Upper lobe of right lung (tissue), 1 donor: ENCODE results near the gene TSC1. TPM values are rescaled to one million over a fixed set of nuclear protein-coding genes. Genes with fewer than 3 reads are reported as not detected.

Source experiments
- ATAC-seq: fragments of 200-7000 bp; cut with Tn5 transposase; one replicate; pipeline ENCODE4 v1.9.1; 2020; ENCODE audit warnings: mild to moderate bottlenecking, moderate library complexity
- DNase-seq: peaks from one replicate; pipeline ENCODE4 v3.0.0-alpha.2; 2020
- H3K27ac ChIP-seq: fragments of 200-600 bp; one replicate; pipeline ENCODE4 v1.8.0; 2022
- H3K27me3 ChIP-seq: fragments of 200-600 bp; one replicate; pipeline ENCODE4 v1.8.0; 2022; ENCODE audit warnings: mild to moderate bottlenecking
- H3K36me3 ChIP-seq: fragments of 200-600 bp; one replicate; pipeline ENCODE4 v1.8.0; 2022
- H3K4me1 ChIP-seq: fragments of 200-600 bp; one replicate; pipeline ENCODE4 v1.8.0; 2022
- H3K4me3 ChIP-seq: fragments of 200-600 bp; one replicate; pipeline ENCODE4 v1.8.0; 2022; ENCODE audit warnings: mild to moderate bottlenecking
- H3K9me3 ChIP-seq: fragments of 200-600 bp; one replicate; pipeline ENCODE4 v1.8.0; 2022
- intact Hi-C: fragments of 100-400 bp; cut with DNase I; formaldehyde crosslinking; loops from one replicate; pipeline ENCODE4 v1.11.0; 2022
- total RNA-seq: library from RNA; stranded (reverse); fragmentation: NEBNext Ultra II Directional; extraction: Animal tissue kit (Norgen Biotek cat#: 25700); gene quantifications from one replicate; pipeline ENCODE4 v1.2.1, GENCODE V29; 2021
- TF ChIP-seq, protein P1 (sequence below): fragments of 200-600 bp; IDR thresholded peaks from one replicate; pipeline ENCODE4 v1.8.0; 2022; ENCODE audit warnings: antibody characterized with exemption
- donor health status: DM: no; HTN: yes; CAD: no; lungs with severe emphysema.

TSC1 gene
- total RNA-seq, 1 donor from 2014 or later = 44.9 TPM

DNA sequence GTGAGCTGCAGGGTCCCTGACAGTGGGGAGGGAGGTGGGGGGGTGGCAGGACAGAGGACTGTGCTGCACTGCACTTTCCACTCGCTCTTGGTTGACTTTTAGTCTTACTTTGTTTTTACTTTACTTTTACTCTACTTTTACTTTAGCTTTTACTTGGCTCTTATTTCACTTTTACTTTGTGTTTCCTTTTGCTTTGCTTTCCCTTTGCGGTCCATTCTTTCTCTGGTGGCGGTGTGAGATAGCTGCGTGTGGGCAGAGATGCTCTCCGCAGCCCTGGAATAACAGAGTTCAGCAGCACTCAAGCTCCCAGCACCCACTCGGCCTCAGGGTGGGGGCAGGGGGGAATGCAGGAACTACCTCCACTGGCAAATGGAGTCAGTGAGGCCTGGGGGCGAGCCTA, 71.0 kb downstream of the TSC1 start:
- H3K27me3 ChIP-seq = no peaks in the 10 kb centered on the region
- TF ChIP-seq, protein P1, sequence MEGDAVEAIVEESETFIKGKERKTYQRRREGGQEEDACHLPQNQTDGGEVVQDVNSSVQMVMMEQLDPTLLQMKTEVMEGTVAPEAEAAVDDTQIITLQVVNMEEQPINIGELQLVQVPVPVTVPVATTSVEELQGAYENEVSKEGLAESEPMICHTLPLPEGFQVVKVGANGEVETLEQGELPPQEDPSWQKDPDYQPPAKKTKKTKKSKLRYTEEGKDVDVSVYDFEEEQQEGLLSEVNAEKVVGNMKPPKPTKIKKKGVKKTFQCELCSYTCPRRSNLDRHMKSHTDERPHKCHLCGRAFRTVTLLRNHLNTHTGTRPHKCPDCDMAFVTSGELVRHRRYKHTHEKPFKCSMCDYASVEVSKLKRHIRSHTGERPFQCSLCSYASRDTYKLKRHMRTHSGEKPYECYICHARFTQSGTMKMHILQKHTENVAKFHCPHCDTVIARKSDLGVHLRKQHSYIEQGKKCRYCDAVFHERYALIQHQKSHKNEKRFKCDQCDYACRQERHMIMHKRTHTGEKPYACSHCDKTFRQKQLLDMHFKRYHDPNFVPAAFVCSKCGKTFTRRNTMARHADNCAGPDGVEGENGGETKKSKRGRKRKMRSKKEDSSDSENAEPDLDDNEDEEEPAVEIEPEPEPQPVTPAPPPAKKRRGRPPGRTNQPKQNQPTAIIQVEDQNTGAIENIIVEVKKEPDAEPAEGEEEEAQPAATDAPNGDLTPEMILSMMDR = no peak
- DNase-seq (no peak), ATAC-seq (no peak)
- no peak overlapping the region for H3K4me3 ChIP-seq
- no peak overlapping the region for H3K27ac ChIP-seq
- intact Hi-C loops = no loop called here
- no peaks in the 10 kb centered on the region for H3K36me3 ChIP-seq
- no peaks in the 10 kb centered on the region for H3K4me1 ChIP-seq
- no peaks in the 10 kb centered on the region for H3K9me3 ChIP-seq

DNA sequence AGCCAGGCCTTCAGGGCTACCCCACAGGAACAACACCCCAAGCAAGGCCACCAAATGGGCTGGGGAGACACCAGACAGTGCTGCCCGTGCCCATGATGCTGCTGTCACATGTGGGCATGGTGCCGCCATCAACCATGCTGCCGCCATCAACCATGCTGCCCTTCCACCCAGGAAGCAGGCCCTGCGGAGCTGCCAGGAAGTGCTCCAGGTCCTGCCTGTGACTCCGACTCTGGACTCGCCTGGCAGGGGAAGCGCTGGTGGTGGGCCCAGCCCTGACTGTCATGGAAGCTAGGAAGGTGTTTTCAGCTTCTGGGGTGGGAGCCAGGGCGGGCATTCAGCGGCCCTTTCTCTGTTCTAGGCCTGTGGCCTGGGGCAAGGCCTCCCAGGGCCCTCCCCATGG, 75.2 kb downstream of the TSC1 start:
- Histone ChIP-seq H3K4me3 (no peak overlapping the region), H3K36me3 (no peaks in the 10 kb centered on the region), H3K27ac (no peak overlapping the region), H3K4me1 (no peaks in the 10 kb centered on the region), H3K9me3 (no peaks in the 10 kb centered on the region), H3K27me3 (no peaks in the 10 kb centered on the region)
- ATAC-seq = no peak
- intact Hi-C loops = no loop called here
- no peak for DNase-seq
- TF ChIP-seq, protein P1 = no peak

DNA sequence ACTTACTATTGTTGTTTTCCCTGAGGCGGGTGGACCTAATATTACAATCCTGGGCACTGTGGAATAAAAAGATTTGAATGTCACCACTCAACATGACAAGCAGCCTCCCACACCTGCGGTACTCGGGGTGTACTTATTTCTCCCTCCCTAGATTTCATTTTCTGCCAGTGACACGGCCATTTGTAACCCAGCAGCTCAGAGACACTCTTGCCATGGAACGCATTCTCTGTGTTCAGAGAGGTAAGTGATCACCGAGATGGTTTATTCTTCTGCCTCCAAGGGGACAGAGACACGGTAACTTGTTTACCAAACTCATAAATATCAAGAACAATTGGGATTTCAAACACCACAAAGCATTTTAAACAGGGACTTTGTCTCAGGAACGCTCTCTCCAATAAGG, 77.5 kb downstream of the TSC1 start:
- no peak for ATAC-seq
- Histone ChIP-seq H3K9me3 (no peaks in the 10 kb centered on the region), H3K27ac (no peak overlapping the region), H3K4me1 (no peaks in the 10 kb centered on the region), H3K27me3 (no peaks in the 10 kb centered on the region), H3K4me3 (no peak overlapping the region), H3K36me3 (no peaks in the 10 kb centered on the region)
- intact Hi-C loops = no loop called here
- DNase-seq = no peak
- TF ChIP-seq, protein P1 = no peak

DNA sequence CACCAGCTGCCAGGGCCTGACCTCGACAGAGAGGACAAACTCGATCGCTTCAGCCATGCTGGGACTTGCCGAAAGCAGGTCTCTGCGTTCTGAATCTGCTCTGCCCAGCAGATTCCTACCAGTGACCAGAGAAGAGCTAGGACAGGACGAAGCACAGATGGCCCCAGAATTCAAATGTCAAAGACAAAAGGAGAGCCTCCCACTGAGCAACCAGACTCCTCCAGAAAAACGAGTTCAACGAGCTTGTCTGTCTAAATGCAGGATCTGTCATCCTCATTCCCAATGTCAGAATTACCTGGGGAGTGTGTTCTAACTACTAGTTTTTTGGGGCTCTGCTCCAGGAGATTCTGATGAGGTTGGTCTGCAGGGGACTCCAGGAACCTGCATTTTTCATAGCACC, 79.7 kb downstream of the TSC1 start:
- Histone ChIP-seq H3K27me3 (no peaks in the 10 kb centered on the region), H3K27ac (no peak overlapping the region), H3K4me1 (no peaks in the 10 kb centered on the region), H3K9me3 (no peaks in the 10 kb centered on the region), H3K4me3 (no peak overlapping the region), H3K36me3 (no peaks in the 10 kb centered on the region)
- TF ChIP-seq, protein P1 = no peak
- no peak for ATAC-seq
- no peak for DNase-seq
- intact Hi-C loops = no loop called here

DNA sequence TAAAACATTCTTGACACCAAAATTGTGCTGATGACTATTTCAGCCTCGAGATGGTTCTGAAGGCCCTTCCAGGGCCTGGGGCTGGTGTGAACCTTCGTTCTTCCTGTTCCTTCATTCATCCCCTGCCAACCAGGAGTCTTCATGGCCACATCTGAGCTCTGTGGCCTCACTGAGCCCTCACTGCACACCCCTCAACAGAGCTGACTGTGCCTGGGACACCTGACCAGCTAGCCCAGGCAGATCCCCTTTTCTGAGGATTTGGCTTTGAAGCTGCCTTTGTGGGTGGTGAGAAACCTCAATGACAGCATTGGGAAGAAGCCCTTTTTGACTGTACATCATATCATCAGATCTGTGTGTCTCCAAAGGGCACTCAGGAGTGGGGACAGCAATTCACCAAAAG, 80.1 kb downstream of the TSC1 start:
- ATAC-seq (no peak), DNase-seq (no peak)
- Histone ChIP-seq H3K4me3 (no peak overlapping the region), H3K4me1 (no peaks in the 10 kb centered on the region), H3K27ac (no peak overlapping the region), H3K36me3 (no peaks in the 10 kb centered on the region), H3K27me3 (no peaks in the 10 kb centered on the region), H3K9me3 (no peaks in the 10 kb centered on the region)
- TF ChIP-seq, protein P1 = no peak
- intact Hi-C loops = no loop called here

DNA sequence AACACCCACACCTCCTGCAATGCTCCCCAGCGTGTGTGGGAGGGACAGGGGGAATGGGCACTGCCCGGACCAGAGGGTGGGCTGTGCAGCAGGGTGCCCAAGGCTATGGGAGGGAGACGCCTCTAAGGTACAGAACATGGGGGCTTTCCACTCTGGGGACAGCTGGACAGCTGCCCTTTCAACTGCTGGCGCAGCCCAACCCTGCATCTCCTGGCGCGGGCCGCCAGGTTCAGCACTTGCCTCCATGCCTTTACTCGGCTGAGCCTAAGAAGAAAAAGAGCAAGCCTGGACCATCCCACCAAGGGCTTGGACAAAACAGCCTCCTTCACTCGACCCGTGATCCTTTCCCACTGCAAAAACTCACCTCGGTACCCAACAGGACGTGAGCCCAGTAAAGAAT, 81.3 kb downstream of the TSC1 start:
- ATAC-seq (no peak), DNase-seq (no peak)
- Histone ChIP-seq H3K27me3 (no peaks in the 10 kb centered on the region), H3K27ac (no peak overlapping the region), H3K4me3 (no peak overlapping the region), H3K9me3 (no peaks in the 10 kb centered on the region), H3K36me3 (no peaks in the 10 kb centered on the region), H3K4me1 (no peaks in the 10 kb centered on the region)
- intact Hi-C loops = no loop called here
- TF ChIP-seq, protein P1 = no peak
